ENCODE data around the gene CYFIP2.

Gene CYFIP2

DNA sequence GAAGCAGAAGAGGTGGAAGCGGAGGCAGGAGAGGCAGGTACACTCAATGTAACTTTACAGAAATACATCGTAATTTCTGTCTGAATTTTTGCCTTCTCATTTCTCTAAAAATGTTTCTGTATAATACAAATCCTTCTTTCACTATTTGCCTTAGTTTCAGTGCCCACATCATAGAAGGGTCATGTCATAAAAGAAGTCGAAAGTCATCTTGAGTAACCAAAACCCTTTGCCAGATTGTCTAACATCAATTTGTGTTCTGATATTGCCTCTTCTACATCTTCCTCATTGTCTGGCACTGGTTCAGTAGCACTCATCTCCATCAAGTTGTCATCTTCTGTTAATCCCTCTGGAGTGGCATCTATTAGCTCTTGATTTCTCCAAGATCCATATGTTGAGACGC, 6.2 kb upstream of the CYFIP2 start:
- DNase-seq, result no peak

DNA sequence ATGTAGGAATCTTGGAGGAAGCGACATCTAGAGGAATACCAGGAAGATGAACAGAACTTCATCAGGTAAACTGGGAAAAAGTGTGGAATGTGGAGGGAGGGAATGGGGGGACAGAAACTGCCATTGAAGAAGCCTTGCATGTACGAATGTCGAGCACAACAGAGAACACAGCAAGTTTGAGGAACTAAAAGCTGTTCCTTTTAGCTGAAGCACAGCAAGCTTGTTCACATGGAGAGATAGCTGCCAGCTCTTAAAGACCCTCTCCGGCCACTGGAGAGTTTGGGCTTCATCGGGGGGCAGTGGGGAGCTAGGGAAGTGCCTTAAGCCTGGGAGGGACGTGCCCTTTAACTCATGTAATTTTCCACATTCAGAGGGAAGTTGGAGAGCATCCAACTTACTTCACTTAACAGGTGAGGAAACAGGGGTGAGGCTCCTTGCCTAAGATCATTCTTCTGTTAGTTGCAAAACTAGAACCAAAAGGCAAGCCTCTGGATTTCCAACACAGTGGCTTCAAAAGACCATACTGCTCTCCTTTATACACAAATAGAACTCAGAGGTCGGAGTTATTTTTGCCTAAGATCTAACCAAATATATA, 2.3 kb upstream of the CYFIP2 start:
- no peak for DNase-seq

DNA sequence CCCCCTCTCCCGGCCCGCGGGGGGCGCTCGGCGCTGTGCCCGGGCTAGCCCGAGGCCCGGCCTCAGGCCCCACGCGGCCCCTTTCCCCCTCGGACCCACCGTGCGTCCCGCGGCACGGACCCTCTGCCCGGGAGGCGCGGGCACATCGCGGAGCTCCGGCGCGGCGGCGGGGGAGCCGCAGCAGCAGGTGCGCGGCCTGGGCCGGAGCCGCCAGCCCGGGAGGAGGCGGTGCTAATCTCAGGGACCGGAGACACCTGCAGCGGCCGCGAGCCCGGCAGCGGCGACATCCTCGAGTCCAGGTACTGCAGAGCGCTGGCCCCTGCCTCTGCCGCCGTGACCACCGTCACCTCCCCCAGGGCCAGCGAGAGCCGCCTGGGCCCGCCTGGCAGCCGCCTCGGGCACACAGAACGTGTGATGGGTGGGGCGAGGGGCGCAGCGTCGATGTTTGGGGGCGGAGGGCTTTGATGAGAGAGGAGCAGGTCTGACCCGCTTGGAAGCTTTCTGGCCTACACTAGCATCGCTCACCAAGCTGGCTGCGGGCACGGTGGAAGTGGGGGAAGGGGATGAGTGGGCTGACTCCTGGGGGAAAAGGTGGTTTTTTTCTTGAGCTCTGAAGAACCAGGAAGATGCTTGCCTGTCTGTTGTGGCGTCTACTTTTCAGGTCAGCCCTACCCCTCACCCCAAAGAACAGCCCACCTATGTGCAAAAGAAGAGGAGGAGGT, 524 bp downstream of the CYFIP2 start:
- no peak for DNase-seq

DNA sequence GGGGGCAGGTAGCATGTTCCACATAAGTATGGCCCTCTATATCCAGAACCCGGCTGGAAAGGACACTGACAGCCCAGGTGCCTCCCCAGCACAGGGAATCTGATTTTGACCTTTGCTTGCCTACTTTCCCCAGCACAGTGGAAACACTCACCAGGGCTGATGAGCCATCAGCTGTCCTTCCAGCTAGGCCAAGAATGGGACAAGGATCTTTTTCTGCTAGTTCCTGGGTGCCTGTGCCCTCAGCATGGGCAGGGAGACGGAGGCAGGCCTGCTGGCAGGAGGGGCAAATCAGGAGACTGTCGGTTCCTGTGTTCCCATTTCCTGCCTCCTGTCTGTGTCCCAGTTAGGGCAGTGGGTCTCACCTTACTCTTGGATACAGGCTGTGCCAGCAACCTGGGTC, 1.1 kb downstream of the CYFIP2 start:
- DNase-seq, result no peak

- DNase-seq, result no peak
These were observed 2.0 kb downstream of the CYFIP2 start for GRCh38 chr5:157267761-157268480.

GRCh38 chr5:157269165-157269671, 3.3 kb downstream of the CYFIP2 start:
- DNase-seq, result no peak

- peak; percentile 10 for DNase-seq
These were observed 3.9 kb downstream of the CYFIP2 start for GRCh38 chr5:157269761-157270272.

DNA sequence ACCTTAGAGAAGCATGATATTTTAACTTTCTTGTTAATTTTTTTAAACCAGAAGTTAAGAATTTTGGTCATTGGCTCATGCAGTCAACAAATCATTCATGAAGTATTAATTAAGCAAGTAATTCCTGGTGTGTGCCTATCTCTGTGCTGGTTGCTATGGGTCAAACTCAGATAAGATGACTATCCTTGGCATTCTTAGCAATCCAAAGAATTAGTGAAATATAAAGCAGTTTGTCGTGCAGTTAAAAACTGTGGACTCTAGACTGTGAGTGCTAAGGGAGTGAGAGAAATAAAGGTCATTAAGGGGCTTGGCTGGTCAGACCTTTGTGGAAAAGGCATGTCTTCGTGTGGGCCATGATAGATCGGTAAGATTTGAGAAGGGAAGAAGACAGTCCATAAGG, 4.8 kb downstream of the CYFIP2 start:
- no peak for DNase-seq

- no peak for DNase-seq
These were observed 5.9 kb downstream of the CYFIP2 start for GRCh38 chr5:157271740-157272271.

GRCh38 chr5:157273131-157273556, 7.2 kb downstream of the CYFIP2 start:
- DNase-seq, result peak; percentile 69

DNA sequence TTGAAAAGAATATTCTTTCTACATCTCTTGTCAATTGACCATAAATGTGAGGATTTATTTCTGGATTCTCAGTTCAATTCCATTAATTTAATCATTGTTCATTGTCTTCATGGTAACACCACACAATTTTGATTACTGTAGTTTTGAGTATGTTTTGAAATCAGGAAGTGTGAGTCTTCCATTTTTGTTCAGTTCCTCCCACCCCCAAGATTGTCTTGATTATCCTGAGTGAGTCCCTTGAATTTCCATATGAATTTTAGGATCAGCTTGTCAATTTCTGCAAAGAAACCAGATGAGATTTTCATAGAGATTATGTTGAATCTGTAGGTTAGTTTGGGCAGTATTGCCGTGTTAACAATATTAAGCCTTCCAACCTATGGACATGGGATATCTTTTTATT, 9.5 kb downstream of the CYFIP2 start:
- no peak for DNase-seq

DNA sequence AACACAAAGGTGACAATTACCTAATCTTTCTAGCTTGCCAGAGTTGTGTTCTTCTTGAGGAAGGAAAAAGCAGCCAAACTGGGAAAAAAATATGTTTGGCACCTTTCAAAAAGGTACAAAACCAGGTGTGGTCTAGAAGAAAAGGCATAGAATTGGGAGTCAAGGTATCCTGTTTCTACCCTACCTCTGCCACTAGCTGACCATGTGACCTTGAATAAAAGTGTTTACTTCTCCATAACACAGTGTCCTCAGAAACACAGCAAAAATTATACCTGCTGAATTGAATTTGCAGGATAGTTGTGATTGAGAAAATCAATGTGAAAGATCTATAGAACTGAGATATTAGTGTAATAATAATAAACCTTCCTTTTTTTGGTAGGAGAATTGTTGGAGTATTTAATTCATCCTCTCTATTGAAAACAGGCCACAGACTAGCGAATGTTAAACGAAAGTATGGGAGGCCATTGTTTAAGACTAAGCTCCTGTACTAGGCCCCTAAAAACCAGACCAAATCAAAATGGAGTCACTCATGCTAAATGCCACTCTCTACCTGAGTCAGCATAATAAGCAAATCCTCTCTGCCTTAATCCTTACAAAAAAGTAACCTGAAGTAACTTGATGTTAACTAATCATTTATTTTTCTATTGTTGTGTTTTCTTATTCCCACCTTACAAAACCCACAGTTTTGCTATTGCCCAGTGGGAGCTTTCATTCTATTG, 12.6 kb downstream of the CYFIP2 start:
- DNase-seq, result no peak

GRCh38 chr5:157279605-157280239, 13.8 kb downstream of the CYFIP2 start:
- no peak for DNase-seq

GRCh38 chr5:157280927-157281326, 15.0 kb downstream of the CYFIP2 start:
- no peak for DNase-seq

DNA sequence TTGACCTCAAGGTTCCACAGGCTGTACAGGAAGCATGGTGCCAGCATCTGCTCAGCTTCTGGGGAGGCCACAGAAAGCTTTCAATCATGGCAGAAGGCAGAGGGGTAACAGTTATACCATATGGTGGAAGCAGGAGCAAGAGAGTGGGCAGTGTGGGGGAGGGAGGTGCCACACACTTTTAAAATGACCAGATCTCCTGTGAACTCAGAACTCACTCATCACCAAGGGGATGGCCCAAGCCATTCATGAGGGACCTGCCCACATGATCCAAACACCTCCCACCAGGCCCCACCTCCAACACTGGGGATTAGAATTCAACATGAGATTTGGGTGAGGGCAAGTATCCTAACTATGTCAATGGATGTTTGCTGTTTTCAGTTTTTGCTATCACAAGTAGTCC, 16.2 kb downstream of the CYFIP2 start:
- no peak for DNase-seq

DNA sequence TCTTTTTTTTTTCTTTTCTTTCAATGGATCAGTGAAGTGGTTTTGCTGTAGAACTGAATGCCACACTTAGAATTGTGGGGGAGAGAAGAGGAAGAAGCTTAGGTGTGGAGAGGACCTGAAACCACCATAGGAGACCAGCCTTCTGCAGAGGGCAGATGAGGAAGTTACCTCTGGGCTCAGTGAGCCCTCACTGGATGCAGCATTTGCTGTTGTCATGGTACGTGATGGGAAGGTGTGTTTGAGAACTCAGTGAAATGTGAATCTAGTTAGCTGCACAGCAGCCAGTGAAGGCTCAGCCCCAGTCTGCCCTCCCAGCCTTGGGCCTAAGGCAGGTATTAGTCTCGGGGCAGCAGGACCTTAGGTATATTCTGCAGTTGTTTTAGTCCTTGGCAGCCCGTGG, 17.5 kb downstream of the CYFIP2 start:
- peak; percentile 37 for DNase-seq

GRCh38 chr5:157284458-157285212, 18.7 kb downstream of the CYFIP2 start:
- DNase-seq, result no peak

DNA sequence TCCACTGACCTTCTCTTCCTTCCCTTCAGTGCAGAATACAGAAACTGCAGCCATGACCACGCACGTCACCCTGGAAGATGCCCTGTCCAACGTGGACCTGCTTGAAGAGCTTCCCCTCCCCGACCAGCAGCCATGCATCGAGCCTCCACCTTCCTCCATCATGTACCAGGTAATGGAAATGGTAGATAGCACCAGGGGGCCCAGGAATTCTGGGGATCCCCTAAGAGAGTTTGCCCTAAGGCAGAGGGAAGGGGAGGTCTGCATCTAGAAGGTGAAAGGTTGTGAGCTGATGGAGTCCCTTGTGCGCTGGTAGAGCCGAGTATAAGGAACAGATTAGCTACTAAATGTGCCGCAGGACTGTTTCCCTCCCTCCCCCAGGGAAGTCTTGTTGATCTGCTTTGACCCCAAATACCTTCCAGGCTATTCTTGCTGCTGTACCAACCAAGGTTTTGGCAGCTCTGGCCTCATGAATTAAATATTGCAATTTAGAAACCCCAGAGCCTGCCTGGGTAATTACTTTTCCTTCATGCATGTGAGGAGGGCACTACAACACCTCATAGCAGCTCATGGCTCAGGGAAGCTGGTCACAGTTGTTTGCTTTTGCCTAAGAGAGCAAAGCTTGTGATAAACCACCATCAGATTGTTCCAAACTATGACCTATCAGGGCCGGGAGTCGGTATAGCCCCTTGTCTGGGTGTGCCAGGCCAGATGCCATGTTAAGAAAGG, 19.6 kb downstream of the CYFIP2 start:
- DNase-seq, result no peak

DNA sequence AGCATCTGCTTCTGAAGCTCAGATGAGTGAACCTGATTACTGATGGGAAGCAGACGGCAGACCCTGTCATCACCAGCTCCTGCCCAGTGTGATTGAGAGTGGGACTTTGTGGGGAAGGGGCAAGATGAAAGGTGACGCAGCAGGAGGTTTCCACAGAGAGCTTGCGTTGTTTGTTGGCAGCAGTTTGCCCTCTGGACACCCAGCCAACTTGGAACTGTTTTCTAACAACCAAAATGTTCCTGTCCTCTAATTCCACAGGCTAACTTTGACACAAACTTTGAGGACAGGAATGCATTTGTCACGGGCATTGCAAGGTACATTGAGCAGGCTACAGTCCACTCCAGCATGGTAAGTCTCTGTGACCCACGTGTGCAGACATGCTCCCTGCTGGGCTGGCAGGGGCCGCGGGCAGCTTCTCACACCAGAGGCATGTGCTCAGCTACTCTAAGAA, 20.9 kb downstream of the CYFIP2 start:
- DNase-seq, result no peak

DNA sequence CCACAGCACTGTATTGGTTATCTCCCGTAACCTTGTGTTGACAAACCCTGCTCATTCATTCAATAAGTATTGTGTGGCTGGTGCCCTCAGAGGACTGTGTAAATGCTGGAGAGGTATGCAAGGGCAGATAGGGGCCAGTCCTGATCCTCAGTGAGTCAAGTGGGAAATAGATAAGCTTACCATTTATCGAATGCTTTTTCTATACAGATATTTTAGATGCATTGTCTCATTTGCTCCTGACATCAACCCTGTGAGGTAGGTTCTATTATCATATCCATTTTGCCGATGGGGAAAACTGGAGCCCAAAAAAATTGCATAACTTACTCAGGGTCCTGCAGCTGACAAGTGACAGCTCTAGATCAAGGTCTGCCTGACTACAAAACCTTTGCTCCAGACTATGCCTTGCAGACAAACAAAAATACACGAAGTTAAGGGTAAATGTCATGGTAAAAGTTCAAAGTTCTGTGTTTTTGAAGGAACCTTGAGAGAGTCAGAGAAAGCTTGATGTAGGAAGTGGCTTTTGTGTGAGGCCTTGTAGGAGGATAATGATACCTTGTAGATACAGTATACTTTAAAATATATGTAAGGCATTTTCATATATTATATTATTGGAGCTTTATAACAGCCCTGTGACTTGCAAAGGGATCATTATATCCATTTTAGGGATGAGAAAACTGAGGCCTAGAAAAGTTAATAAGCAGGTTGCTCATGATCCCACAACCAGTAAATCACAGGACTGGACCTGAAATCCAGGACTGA, 22.7 kb downstream of the CYFIP2 start:
- no peak for DNase-seq

Measured in MV-4-11 (cell line).